Inferior parietal cortex (tissue), 1 donor: Measurements from ENCODE around the gene ABCB1.
A peak's percentile ranks its signal among the peaks of the same experiment; 100 is the strongest.

Experiments used
- DNase-seq: peaks from one replicate; pipeline ENCODE4 v3.0.0-alpha.2; 2016; ENCODE audit errors: extremely low spot score

ABCB1 gene

GRCh38 chr7:87513735-87514335 lies 86.8 kb downstream of the ABCB1 start:
- no peak for DNase-seq

DNA sequence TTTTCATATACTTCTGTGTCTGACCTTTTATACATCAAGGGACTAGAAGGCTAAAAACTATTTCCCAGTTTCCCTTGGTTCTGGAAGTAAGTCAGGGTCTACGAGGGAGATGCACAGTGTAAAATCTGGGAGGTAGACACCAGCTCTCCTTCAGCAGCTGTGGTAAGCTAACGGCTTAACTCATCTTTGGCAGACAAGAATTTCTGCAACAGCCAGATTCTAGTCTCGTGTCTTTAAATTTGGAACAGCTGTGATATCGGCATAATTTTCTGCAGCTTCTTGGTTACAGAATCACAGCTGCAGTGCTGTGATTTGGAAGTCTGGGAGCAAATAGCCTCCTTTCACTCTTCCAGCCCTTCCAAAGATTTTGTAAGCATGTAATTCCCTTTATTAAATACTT lies 87.8 kb downstream of the ABCB1 start:
- no peak for DNase-seq

DNA sequence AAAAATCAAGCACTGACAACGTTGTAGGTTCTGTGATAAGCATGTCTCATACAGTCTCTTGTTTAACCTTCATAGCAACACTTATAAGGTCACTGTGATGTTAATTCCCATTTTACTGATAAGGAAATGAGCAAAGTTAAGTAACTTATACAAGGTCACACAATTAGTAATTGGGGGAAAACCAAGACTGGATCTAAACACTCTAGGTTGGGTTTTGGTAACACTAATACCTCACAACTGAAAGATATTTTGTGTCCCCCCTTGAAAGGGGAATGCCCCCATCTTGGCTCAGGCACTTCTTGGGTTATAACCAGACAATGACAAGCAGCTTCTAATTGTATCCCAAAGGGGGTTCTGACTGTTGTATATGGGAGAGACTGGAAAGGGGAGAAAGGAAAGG lies 89.2 kb downstream of the ABCB1 start:
- DNase-seq = no peak

DNA sequence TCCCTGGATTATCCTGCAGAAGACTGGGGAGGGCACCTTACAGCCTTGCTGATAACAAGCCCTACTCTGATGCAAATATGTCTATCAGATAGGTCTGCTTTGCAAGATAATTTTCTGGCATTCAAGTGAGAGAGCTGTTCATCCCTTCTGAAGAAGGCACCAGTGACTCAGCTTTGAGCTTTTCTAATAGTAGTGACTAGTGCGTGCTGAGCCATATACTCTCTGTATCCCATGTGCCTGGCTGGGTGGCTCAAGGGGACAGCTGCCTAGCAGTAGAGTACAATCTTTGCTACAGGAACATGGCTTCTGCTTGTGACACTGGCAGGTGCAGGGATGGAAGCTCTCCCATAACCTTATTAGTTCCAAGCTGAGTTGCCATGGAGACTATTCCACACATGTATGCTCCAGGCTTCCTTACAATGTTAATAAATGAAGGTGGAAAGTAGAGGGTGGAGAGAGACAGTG lies 90.2 kb downstream of the ABCB1 start:
- DNase-seq = no peak

DNA sequence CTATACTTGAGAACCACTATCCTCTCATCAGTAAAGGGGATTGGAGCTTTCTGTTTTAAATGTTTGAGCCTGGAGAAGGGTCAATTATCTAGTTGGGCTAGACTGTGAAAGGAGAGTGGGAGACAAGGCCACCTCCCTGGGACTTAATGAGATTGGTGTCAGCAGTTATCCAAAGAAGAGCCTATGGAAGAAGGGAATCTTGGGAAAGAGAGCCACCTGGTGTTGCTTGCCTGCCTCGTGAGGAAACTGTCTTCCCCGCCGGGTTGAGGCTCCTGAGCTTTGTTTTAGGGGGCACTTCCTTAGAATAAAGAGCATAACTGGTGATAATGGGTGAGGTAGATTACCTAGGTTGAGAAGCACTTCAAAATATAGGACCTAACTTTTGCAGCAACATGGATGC lies 93.2 kb downstream of the ABCB1 start:
- DNase-seq = no peak

- peak; percentile 36 for DNase-seq
Observed at GRCh38 chr7:87506246-87507180, 94.2 kb downstream of the ABCB1 start.

GRCh38 chr7:87505557-87506245 lies 95.0 kb downstream of the ABCB1 start:
- DNase-seq = no peak

DNA sequence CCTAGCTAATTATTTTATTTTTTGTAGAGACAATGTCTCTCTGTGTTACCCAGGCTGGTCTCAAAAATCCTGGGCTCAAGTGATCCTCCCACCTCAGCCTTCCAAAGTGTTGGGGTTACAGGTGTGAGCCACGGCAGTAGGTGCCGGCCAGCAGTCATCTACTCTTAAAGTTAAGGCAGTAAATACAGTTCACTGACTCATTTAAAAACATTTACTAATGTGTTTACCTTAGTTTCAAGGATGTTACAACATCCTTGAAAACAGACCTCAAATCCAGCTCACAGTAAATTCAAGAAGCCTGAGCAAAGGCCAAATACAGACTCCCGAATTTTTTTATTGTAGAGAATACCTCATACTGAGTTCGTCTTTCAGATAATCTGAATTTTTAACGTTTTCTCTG lies 95.6 kb downstream of the ABCB1 start:
- no peak for DNase-seq

DNA sequence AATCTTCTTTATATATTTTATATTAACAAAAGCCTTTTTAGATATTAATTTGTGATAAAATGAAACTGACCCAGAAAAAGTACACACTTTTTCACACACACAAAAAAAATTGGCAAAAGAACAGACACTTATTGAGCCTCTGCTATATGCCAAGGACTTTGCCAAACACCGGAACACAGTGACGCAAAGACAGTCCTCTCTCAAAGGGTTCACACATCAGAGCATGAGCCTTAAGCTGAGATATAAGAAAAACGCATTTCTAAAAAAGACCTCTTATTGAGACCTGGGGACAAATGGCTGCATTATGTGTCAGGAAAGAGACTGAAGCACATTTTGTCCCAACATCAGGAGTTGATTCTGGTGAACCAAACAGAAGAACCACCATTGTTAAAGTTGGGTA lies 101.2 kb downstream of the ABCB1 start:
- no peak for DNase-seq

DNA sequence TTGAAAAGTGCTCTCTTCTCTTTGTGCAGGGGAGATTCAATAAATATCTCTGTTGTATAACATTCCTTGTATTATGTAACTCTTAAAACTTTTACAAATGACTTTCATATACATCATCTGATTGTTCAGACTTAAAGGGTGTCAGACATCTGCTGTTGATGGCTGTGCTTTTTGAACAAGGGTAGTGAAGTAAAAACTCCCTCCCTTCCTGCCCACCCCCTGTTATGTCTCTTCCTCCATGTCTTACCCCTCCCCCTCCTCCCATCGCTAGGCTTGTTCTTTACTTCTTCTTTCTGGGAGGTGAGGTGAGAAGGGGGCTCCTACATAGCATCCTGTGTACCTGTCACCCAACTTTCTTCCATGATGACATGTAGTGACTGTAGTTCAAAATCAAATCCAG lies 101.8 kb downstream of the ABCB1 start:
- DNase-seq = no peak

GRCh38 chr7:87497482-87497881 lies 103.2 kb downstream of the ABCB1 start:
- no peak for DNase-seq

DNA sequence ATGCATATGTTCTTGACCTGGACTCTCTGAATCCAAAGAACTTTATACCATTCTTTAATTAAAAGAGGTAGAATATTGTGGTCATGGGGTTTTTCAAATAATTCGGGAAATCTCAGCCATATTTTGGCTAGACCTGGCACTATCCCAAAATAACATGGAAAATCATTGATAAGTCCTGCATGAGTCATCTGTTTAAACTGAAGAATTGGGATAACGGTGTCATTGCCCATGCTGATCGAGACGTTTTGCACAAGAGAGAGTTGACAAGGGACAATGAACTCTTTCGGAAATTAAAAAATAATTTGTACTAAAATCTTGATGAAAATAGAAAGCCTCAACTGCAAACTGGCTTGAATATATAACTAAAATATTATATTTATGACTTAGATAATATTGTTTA lies 105.3 kb downstream of the ABCB1 start:
- DNase-seq = no peak

- DNase-seq = no peak
Observed at GRCh38 chr7:87494454-87494853, 106.2 kb downstream of the ABCB1 start.

DNA sequence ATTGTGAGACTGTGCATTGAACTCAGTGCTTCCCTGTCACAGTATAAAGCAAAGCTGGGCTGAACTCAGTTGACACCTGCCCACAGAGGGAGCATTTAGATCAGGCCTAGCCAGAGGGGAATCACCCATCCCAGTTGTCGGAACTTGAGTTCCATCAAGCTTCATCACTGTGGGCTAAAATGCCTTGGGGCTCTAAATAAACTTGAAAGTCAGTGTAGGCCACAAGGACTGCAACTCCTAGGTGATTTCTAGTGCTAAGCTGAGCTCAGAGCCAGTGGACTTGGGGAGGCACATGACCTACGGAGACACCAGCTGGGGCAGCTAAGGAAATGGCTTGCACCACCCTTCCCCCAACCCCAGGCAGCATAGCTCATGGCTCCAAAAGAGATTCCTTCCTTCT lies 117.6 kb downstream of the ABCB1 start:
- DNase-seq = no peak

- no peak for DNase-seq
Observed at GRCh38 chr7:87482115-87482514, 118.6 kb downstream of the ABCB1 start.

DNA sequence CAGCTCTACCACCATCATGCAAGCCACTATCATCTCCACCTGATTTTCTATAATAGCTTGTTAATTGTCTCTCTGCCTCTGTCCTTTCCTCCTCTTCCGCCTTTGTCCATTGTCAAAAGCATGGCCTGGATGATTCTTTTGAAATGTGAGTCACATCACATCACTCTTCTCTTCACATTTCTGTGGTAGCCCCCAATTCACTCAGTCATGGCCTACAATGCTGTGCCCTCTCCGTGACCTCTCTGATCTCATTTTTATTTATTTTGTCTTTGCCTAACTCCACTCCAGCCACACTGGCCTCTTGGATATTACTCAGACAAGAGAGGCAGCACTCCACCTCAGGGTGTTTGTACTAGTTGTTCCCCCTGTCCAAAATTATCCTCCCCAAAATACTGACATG lies 120.3 kb downstream of the ABCB1 start:
- no peak for DNase-seq

DNA sequence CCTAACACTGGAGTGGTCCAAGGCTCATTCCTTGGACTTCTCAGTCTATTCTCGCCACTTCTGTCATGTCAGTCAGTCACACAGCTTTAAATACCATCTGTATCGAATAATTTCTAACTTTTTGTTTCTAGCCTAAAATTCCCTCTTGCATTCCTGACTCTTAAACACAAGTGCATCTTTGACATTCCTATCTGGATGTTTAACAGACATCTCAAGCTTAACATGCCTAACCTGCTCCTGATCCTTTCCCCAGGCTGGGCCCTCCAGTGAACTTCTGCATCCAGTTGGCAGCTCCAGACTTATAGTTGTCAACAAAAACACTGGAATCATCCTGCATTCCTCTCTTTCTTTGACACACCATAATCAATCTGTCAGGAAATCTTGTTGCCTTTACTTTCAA lies 120.7 kb downstream of the ABCB1 start:
- DNase-seq = no peak

DNA sequence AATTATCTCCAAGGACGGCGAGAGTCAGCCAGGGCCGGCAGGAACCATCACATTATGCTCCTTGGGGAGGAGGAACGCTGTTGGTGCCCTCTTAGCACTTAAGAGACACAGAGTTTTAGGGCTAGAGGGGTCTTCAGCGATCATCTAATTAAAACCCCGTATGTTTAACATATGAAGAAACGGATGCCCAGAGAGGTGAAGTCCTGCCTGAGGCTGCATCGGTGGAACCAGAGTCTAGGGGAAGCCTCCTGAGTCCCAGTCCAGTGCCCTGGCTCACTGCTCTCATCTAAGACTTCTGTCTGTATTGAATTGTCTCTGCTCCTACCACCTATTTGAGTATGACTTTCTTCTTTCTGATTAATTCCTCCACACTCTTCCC lies 124.5 kb downstream of the ABCB1 start:
- no peak for DNase-seq

GRCh38 chr7:87475359-87476178 lies 125.1 kb downstream of the ABCB1 start, which contains the start of gene ABCB4:
Gene ABCB4, minus strand, starts transcription at chr7:87475680. Its CDS starts 215 bp downstream, at chr7:87475465.
- no peak for DNase-seq

GRCh38 chr7:87474533-87475358 lies 125.9 kb downstream of the ABCB1 start:
- no peak for DNase-seq

DNA sequence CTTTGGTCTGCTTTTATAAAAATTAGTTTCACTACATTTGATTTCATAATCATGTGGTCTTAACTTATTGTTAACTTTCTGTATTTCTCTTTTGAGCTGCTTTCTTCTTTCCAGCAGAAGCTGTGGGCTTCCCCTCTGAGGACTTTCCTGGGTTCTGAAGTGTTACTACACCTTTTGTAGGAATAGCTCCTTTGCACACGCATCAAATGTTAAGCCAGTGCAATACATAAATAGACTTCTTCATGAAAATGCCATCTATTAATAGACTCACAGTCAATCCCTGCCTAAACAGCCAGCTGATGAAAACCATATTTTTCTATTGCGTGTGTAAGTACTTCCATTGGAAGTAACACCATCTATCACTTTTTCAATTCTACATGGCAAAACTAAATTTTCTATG lies 126.7 kb downstream of the ABCB1 start:
- no peak for DNase-seq
